WTC11 (cell line): Measurements from ENCODE around the gene ETV3. TPM values are rescaled to one million over a fixed set of nuclear protein-coding genes. Genes with fewer than 3 reads are reported as not detected.

Experiments
- ATAC-seq: fragments of 200-7000 bp; cut with Tn5 transposase; 2 replicates; pipeline ENCODE4 v1.10.0; 2021; ENCODE audit warnings: mild to moderate bottlenecking, moderate library complexity
- CTCF ChIA-PET: fragments of 300-600 bp; sonication (Branson Sonifier 250); formaldehyde crosslinking; loops from one replicate; lab custom pipeline; 2021; ENCODE audit warnings: antibody characterized with exemption; lab: Charles Lee
- POLR2A ChIA-PET: fragments of 350-600 bp; sonication (Branson Sonifier 250); formaldehyde crosslinking; loops from one replicate; lab custom pipeline; 2021; ENCODE audit warnings: antibody characterized with exemption; lab: Charles Lee
- DNase-seq: peaks from one replicate; pipeline ENCODE4 v3.0.0; 2021; ENCODE audit warnings: low spot score
- H3K27ac Mint-ChIP-seq: 2 replicates; pipeline ENCODE4 v1.8.0; 2021; ENCODE audit warnings: mixed read lengths
- H3K27me3 Mint-ChIP-seq: 2 replicates; pipeline ENCODE4 v1.8.0; 2021; ENCODE audit warnings: low read depth, mild to moderate bottlenecking, moderate library complexity, mixed read lengths
- H3K36me3 Mint-ChIP-seq: 2 replicates; pipeline ENCODE4 v1.8.0; 2021; ENCODE audit warnings: mixed read lengths
- H3K4me1 Mint-ChIP-seq: 2 replicates; pipeline ENCODE4 v1.8.0; 2022; ENCODE audit warnings: mixed read lengths
- H3K4me3 Mint-ChIP-seq: 2 replicates; pipeline ENCODE4 v1.8.0; 2021; ENCODE audit warnings: mild to moderate bottlenecking, moderate library complexity, mixed read lengths
- H3K9me3 Mint-ChIP-seq: 2 replicates; pipeline ENCODE4 v1.8.0; 2021; ENCODE audit warnings: mixed read lengths
- AR ChIP-seq: fragments of 250-450 bp; sonication (Bioruptor Pico); IDR thresholded peaks from 2 replicates; pipeline ENCODE4 v1.9.0; 2021; ENCODE audit warnings: mild to moderate bottlenecking
- ESRRA ChIP-seq: sonication (generic); formaldehyde crosslinking; IDR thresholded peaks from 2 replicates; pipeline ENCODE4 v1.8.1; 2022; ENCODE audit warnings: mild to moderate bottlenecking, missing genetic modification reagents, borderline replicate concordance
- ETV6 ChIP-seq: sonication (generic); formaldehyde crosslinking; IDR thresholded peaks from 2 replicates; pipeline ENCODE4 v1.8.1; 2022; ENCODE audit warnings: mild to moderate bottlenecking, missing genetic modification reagents
- FOXP4 ChIP-seq: sonication (generic); formaldehyde crosslinking; IDR thresholded peaks from 2 replicates; pipeline ENCODE4 v1.8.0; 2022; ENCODE audit warnings: mild to moderate bottlenecking, missing genetic modification reagents
- HMGXB4 ChIP-seq: sonication (generic); formaldehyde crosslinking; IDR thresholded peaks from 2 replicates; pipeline ENCODE4 v1.8.1; 2023; ENCODE audit warnings: mild to moderate bottlenecking, moderate library complexity, missing genetic modification reagents
- IRF1 ChIP-seq: sonication (generic); formaldehyde crosslinking; IDR thresholded peaks from 2 replicates; pipeline ENCODE4 v1.8.0; 2023; ENCODE audit warnings: missing genetic modification reagents
- MAX ChIP-seq: sonication (generic); formaldehyde crosslinking; IDR thresholded peaks from 2 replicates; pipeline ENCODE4 v1.8.0; 2022; ENCODE audit warnings: mild to moderate bottlenecking, missing genetic modification reagents
- NFYB ChIP-seq: sonication (generic); formaldehyde crosslinking; conservative IDR thresholded peaks from 2 replicates; pipeline ENCODE4 v1.8.0; 2022; ENCODE audit warnings: low read depth, missing genetic modification reagents
- PREB ChIP-seq: sonication (generic); formaldehyde crosslinking; IDR thresholded peaks from 2 replicates; pipeline ENCODE4 v1.8.1; 2022; ENCODE audit warnings: mild to moderate bottlenecking, missing genetic modification reagents, moderate library complexity, borderline replicate concordance
- SP1 ChIP-seq: sonication (generic); formaldehyde crosslinking; conservative IDR thresholded peaks from 2 replicates; pipeline ENCODE4 v1.8.1; 2022; ENCODE audit warnings: missing genetic modification reagents
- TEAD4 ChIP-seq: sonication (generic); formaldehyde crosslinking; IDR thresholded peaks from 2 replicates; pipeline ENCODE4 v1.8.0; 2022; ENCODE audit warnings: mild to moderate bottlenecking, missing genetic modification reagents
- TP53 ChIP-seq: sonication (generic); formaldehyde crosslinking; IDR thresholded peaks from 2 replicates; pipeline ENCODE4 v1.8.1; 2023; ENCODE audit warnings: mild to moderate bottlenecking, missing genetic modification reagents
- ZNF396 ChIP-seq: fragments of 250-450 bp; sonication (Bioruptor Pico); IDR thresholded peaks from 2 replicates; pipeline ENCODE4 v1.8.0; 2021; ENCODE audit warnings: mild to moderate bottlenecking, moderate library complexity, borderline replicate concordance
- ZNF416 ChIP-seq: fragments of 250-450 bp; sonication (Bioruptor Pico); IDR thresholded peaks from 2 replicates; pipeline ENCODE4 v1.9.0; 2021; ENCODE audit warnings: mild to moderate bottlenecking, inconsistent platforms
- ZNF532 ChIP-seq: fragments of 250-450 bp; sonication (Bioruptor Pico); IDR thresholded peaks from 2 replicates; pipeline ENCODE4 v1.9.0; 2021; ENCODE audit warnings: mild to moderate bottlenecking, borderline replicate concordance
- total RNA-seq: library from RNA; stranded (reverse); gene quantifications from 3 replicates; pipeline ENCODE4 v1.2.3, GENCODE V29; 2021

ETV3 gene
- total RNA-seq, 1 experiment from 2014 or later: 26.0 TPM

- DNase-seq (no peak), ATAC-seq (no peak)
- Mint-ChIP-seq H3K9me3 (no peaks in the 10 kb centered on the region), H3K36me3 (no peaks in the 10 kb centered on the region), H3K27ac (no peak overlapping the region), H3K4me3 (no peak overlapping the region), H3K27me3 (peaks cover 9% of the 10 kb centered on the region), H3K4me1 (peaks cover 26% of the 10 kb centered on the region)
- ChIA-PET CTCF (no interaction called here), POLR2A (no interaction called here)
- TF ChIP-seq PREB (CRISPR knock-in tag) (no peak), ESRRA (CRISPR knock-in tag) (no peak), AR (CRISPR knock-in tag) (no peak), MAX (CRISPR knock-in tag) (no peak), ZNF416 (CRISPR knock-in tag) (no peak), NFYB (CRISPR knock-in tag) (no peak), FOXP4 (no peak), ZNF532 (no peak), TEAD4 (no peak), HMGXB4 (CRISPR knock-in tag) (no peak), TP53 (CRISPR knock-in tag) (no peak), ETV6 (CRISPR knock-in tag) (no peak)
Observed at GRCh38 chr1:157145076-157145475, 6.9 kb upstream of the ETV3 start.

- ATAC-seq (no peak), DNase-seq (no peak)
- H3K4me3 Mint-ChIP-seq: no peak overlapping the region
- TF ChIP-seq ZNF396 (CRISPR knock-in tag) (no peak), IRF1 (CRISPR knock-in tag) (no peak), SP1 (CRISPR knock-in tag) (no peak), ESRRA (CRISPR knock-in tag) (no peak)
- H3K36me3 Mint-ChIP-seq: no peaks in the 10 kb centered on the region
- peaks cover 9% of the 10 kb centered on the region for H3K27me3 Mint-ChIP-seq
- peaks cover 32% of the 10 kb centered on the region for H3K4me1 Mint-ChIP-seq
- H3K27ac Mint-ChIP-seq: no peak overlapping the region
- H3K9me3 Mint-ChIP-seq: no peaks in the 10 kb centered on the region
- CTCF ChIA-PET: interaction anchor here (0.7 kb wide), 1 partner anchor 12 kb away, joined by 3 read pairs; no protein-coding TSS in a partner anchor
- POLR2A ChIA-PET: no interaction called here
Observed at GRCh38 chr1:157144509-157144908, 6.3 kb upstream of the ETV3 start.
